Neural cell (in vitro differentiated cells): ENCODE measurements around the gene STUB1. TPM values are rescaled to one million over a fixed set of nuclear protein-coding genes. Genes with fewer than 3 reads are reported as not detected.

Experiments
- H2AFZ ChIP-seq: fragments of 200-600, 300-800 bp; sonication (generic), shearing (Covaris generic); 2 replicates; pipeline ENCODE4 v1.6.0; 2014; ENCODE audit warnings: low read depth, mild to moderate bottlenecking, antibody characterized with exemption, low read length, moderate library complexity
- H3F3A ChIP-seq: fragments of 200-600 bp; shearing (Covaris generic); 2 replicates; pipeline ENCODE4 v1.6.1; 2016; ENCODE audit warnings: mild to moderate bottlenecking, moderate library complexity, mixed read lengths, antibody characterized with exemption, low read length; ENCODE audit not compliant: insufficient read depth, poor library complexity, severe bottlenecking
- H3K27ac ChIP-seq: fragments of 200-600, 300-800 bp; sonication (generic), shearing (Covaris generic); 2 replicates; pipeline ENCODE4 v1.5.1; 2014; ENCODE audit warnings: mild to moderate bottlenecking, low read length, moderate library complexity
- H3K27me3 ChIP-seq: fragments of 300-800, 200-600 bp; sonication (generic), shearing (Covaris generic); 2 replicates; pipeline ENCODE4 v1.6.0; 2014; ENCODE audit warnings: mild to moderate bottlenecking, low read depth, low read length, moderate library complexity; ENCODE audit not compliant: insufficient read depth
- H3K36me3 ChIP-seq: fragments of 300-800, 200-600 bp; sonication (generic), shearing (Covaris generic); 2 replicates; pipeline ENCODE4 v1.5.1; 2014; ENCODE audit warnings: mild to moderate bottlenecking, antibody characterized with exemption, low read length, moderate library complexity; ENCODE audit not compliant: insufficient read depth
- H3K4me2 ChIP-seq: fragments of 300-800, 200-600 bp; sonication (generic), shearing (Covaris generic); 2 replicates; pipeline ENCODE4 v1.6.0; 2014; ENCODE audit warnings: mild to moderate bottlenecking, low read length
- H3K4me3 ChIP-seq: fragments of 300-800, 200-600 bp; sonication (generic), shearing (Covaris generic); 2 replicates; pipeline ENCODE4 v1.5.1; 2014; ENCODE audit warnings: mild to moderate bottlenecking, low read length, moderate library complexity
- H3K79me2 ChIP-seq: fragments of 200-600 bp; shearing (Covaris generic); replicated peaks from 2 replicates; pipeline ENCODE4 v1.6.0; 2014; ENCODE audit warnings: mild to moderate bottlenecking, low read length, moderate library complexity; ENCODE audit not compliant: insufficient read depth
- H3K9ac ChIP-seq: fragments of 300-800, 200-600 bp; sonication (generic), shearing (Covaris generic); 2 replicates; pipeline ENCODE4 v1.6.1; 2016; ENCODE audit warnings: mild to moderate bottlenecking, low read length, mixed read lengths
- H3K9me2 ChIP-seq: fragments of 200-600 bp; shearing (Covaris generic); 2 replicates; pipeline ENCODE4 v1.6.1; 2016; ENCODE audit warnings: mild to moderate bottlenecking, low read length, mixed read lengths; ENCODE audit not compliant: insufficient read depth
- H3K9me3 ChIP-seq: fragments of 200-600, 300-800 bp; sonication (generic), shearing (Covaris generic); 2 replicates; pipeline ENCODE4 v1.6.1; 2016; ENCODE audit warnings: mild to moderate bottlenecking, mixed run types, low read length, moderate library complexity, mixed read lengths
- H4K20me1 ChIP-seq: fragments of 200-600 bp; shearing (Covaris generic); 2 replicates; pipeline ENCODE4 v1.6.1; 2016; ENCODE audit warnings: mild to moderate bottlenecking, mixed run types; ENCODE audit not compliant: insufficient read depth
- CTCF ChIP-seq: fragments of 450-650 bp; IDR thresholded peaks from 2 replicates; pipeline ENCODE4 v1.5.1; 2014; ENCODE audit warnings: antibody characterized with exemption, mild to moderate bottlenecking, moderate library complexity; ENCODE audit not compliant: poor library complexity, severe bottlenecking
- EP300 ChIP-seq: fragments of 450-650 bp; conservative IDR thresholded peaks from 2 replicates; pipeline ENCODE4 v1.6.1; 2014; ENCODE audit warnings: antibody characterized with exemption, mild to moderate bottlenecking, moderate library complexity; ENCODE audit not compliant: poor library complexity, severe bottlenecking
- EZH2 ChIP-seq: fragments of 200-600, 300-800 bp; shearing (Covaris generic), sonication (generic); IDR thresholded peaks from 2 replicates; pipeline ENCODE4 v1.6.1; 2014; ENCODE audit warnings: antibody characterized with exemption, low read length, borderline replicate concordance, mild to moderate bottlenecking; ENCODE audit not compliant: insufficient read depth, poor library complexity, severe bottlenecking
- MXI1 ChIP-seq: fragments of 450-650 bp; conservative IDR thresholded peaks from 2 replicates; pipeline ENCODE4 v1.6.1; 2014; ENCODE audit warnings: antibody characterized with exemption, mild to moderate bottlenecking; ENCODE audit not compliant: poor library complexity, severe bottlenecking
- POLR2AphosphoS5 ChIP-seq: IDR thresholded peaks from 2 replicates; pipeline ENCODE4 v1.6.1; 2012
- RAD21 ChIP-seq: fragments of 450-650 bp; conservative IDR thresholded peaks from 2 replicates; pipeline ENCODE4 v1.6.1; 2014; ENCODE audit warnings: antibody characterized with exemption, mild to moderate bottlenecking, moderate library complexity
- REST ChIP-seq: IDR thresholded peaks from 2 replicates; pipeline ENCODE4 v1.6.1; 2012; ENCODE audit warnings: borderline replicate concordance
- SMC3 ChIP-seq: fragments of 450-650 bp; conservative IDR thresholded peaks from 2 replicates; pipeline ENCODE4 v1.6.1; 2014; ENCODE audit warnings: antibody characterized with exemption, mild to moderate bottlenecking, moderate library complexity; ENCODE audit not compliant: poor library complexity
- TAF1 ChIP-seq: IDR thresholded peaks from 2 replicates; pipeline ENCODE4 v1.6.1; 2012; ENCODE audit warnings: low read depth
- polyA plus RNA-seq: library from polyadenylated mRNA; depleted of rRNA; stranded (reverse); fragments of >200 nt; gene quantifications from 2 replicates; pipeline ENCODE4 v1.2.3, GENCODE V29; 2014

The STUB1 gene
- polyA plus RNA-seq, 1 donor from 2014 or later: 120 TPM

GRCh38 chr16:636206-637080, 43.8 kb upstream of the STUB1 start, which contains the start of gene METTL26:
Gene METTL26, minus strand, starts transcription at chr16:636305. Its CDS starts 15 bp downstream, at chr16:636290.
- peak within 1 kb of the TSS; percentile 93 for H3K27ac ChIP-seq
- no peaks in the 10 kb centered on the region for H3K79me2 ChIP-seq

More at GRCh38 chr16:636206-637080, 43.8 kb upstream of the STUB1 start, which contains the start of gene METTL26:
- TF ChIP-seq EP300: peak; percentile 28
- peak; percentile 54 for TF ChIP-seq CTCF
- no peak for TF ChIP-seq SMC3
- peak; percentile 53 for TF ChIP-seq RAD21
- peak; percentile 58 for TF ChIP-seq POLR2AphosphoS5
- no peak for TF ChIP-seq TAF1
- no peak for TF ChIP-seq EZH2
- TF ChIP-seq REST: peak; percentile 40
- TF ChIP-seq MXI1: peak; percentile 98
- Histone ChIP-seq H3K9me3 (no peaks in the 10 kb centered on the region), H3K36me3 (no peaks in the 10 kb centered on the region), H3K4me2 (peak within 1 kb of the TSS; percentile 58), H3K4me3 (peak within 1 kb of the TSS; percentile 94), H2AFZ (no peak within 1 kb of the TSS), H3K9ac (peak within 1 kb of the TSS; percentile 87), H3K27me3 (no peaks in the 10 kb centered on the region), H3K9me2 (no peaks in the 10 kb centered on the region), H3F3A (no peaks in the 10 kb centered on the region), H4K20me1 (no peaks in the 10 kb centered on the region)
